Type B pancreatic cell (in vitro differentiated cells): ENCODE results near the gene HSPA1A. TPM values are rescaled to one million over a fixed set of nuclear protein-coding genes. Genes with fewer than 3 reads are reported as not detected.
A peak's percentile ranks its signal among the peaks of the same experiment; 100 is the strongest.
"Not testable (repeated sequence)": the region's sequence is repeated elsewhere in the genome, so short reads cannot be mapped to it uniquely, and the experiment has no call there.

ENCODE experiments used
- DNase-seq: peaks from one replicate; pipeline ENCODE4 v3.0.0; 2021; ENCODE audit warnings: mixed read lengths; ENCODE audit not compliant: unreplicated experiment; ENCODE audit errors: extremely low spot score
- H3K27ac Mint-ChIP-seq: 2 replicates; pipeline ENCODE4 v1.8.0; 2021; ENCODE audit warnings: mild to moderate bottlenecking, mixed read lengths
- H3K27me3 Mint-ChIP-seq: 2 replicates; pipeline ENCODE4 v1.8.0; 2021; ENCODE audit warnings: mixed read lengths
- H3K36me3 Mint-ChIP-seq: 2 replicates; pipeline ENCODE4 v1.8.0; 2021; ENCODE audit warnings: mixed read lengths
- H3K4me1 Mint-ChIP-seq: one replicate; pipeline ENCODE4 v1.8.0; 2021; ENCODE audit warnings: mixed read lengths; ENCODE audit not compliant: unreplicated experiment
- H3K4me3 Mint-ChIP-seq: 2 replicates; pipeline ENCODE4 v1.8.0; 2021; ENCODE audit warnings: mild to moderate bottlenecking, mixed read lengths
- H3K9me3 Mint-ChIP-seq: 2 replicates; pipeline ENCODE4 v1.8.0; 2021; ENCODE audit warnings: mixed read lengths
- CTCF ChIP-seq: fragments of 200-600 bp; sonication (generic); conservative IDR thresholded peaks from 2 replicates; pipeline ENCODE4 v1.5.0; 2021; ENCODE audit warnings: antibody characterized with exemption, mild to moderate bottlenecking
- total RNA-seq: library from RNA; stranded (reverse); gene quantifications from 2 replicates; pipeline ENCODE4 v1.2.1, GENCODE V29; 2021; ENCODE audit warnings: low replicate concordance

Gene HSPA1A
- total RNA-seq, 1 donor from 2014 or later, result 45.7 TPM

GRCh38 chr6:31784098-31784925, 31.0 kb upstream of the HSPA1A start:
- no peak for DNase-seq
- no peaks in the 10 kb centered on the region for H3K9me3 Mint-ChIP-seq
- peaks cover 4% of the 10 kb centered on the region for H3K36me3 Mint-ChIP-seq
- H3K4me3 Mint-ChIP-seq, result no peak overlapping the region
- no peak for TF ChIP-seq CTCF
- H3K4me1 Mint-ChIP-seq, result no peaks in the 10 kb centered on the region
- peak overlapping the region; percentile 46 for H3K27ac Mint-ChIP-seq
- H3K27me3 Mint-ChIP-seq, result no peaks in the 10 kb centered on the region

GRCh38 chr6:31785475-31785874, 29.9 kb upstream of the HSPA1A start:
- Mint-ChIP-seq H3K36me3 (peaks cover 4% of the 10 kb centered on the region), H3K27ac (no peak overlapping the region), H3K4me3 (no peak overlapping the region), H3K9me3 (no peaks in the 10 kb centered on the region), H3K27me3 (no peaks in the 10 kb centered on the region), H3K4me1 (no peaks in the 10 kb centered on the region)
- no peak for TF ChIP-seq CTCF
- no peak for DNase-seq

GRCh38 chr6:31791324-31792089, 23.8 kb upstream of the HSPA1A start:
- no peaks in the 10 kb centered on the region for H3K9me3 Mint-ChIP-seq
- DNase-seq, result no peak
- peaks cover 15% of the 10 kb centered on the region for H3K4me1 Mint-ChIP-seq
- TF ChIP-seq CTCF, result peak; percentile 78
- peak overlapping the region; percentile 74 for H3K4me3 Mint-ChIP-seq
- H3K27me3 Mint-ChIP-seq, result no peaks in the 10 kb centered on the region
- H3K36me3 Mint-ChIP-seq, result peaks cover 8% of the 10 kb centered on the region
- H3K27ac Mint-ChIP-seq, result peak overlapping the region; percentile 27

GRCh38 chr6:31792090-31792374, 23.3 kb upstream of the HSPA1A start:
- Mint-ChIP-seq H3K4me1 (peaks cover 15% of the 10 kb centered on the region), H3K9me3 (no peaks in the 10 kb centered on the region), H3K36me3 (peaks cover 8% of the 10 kb centered on the region), H3K27me3 (no peaks in the 10 kb centered on the region), H3K4me3 (no peak overlapping the region), H3K27ac (no peak overlapping the region)
- no peak for DNase-seq
- TF ChIP-seq CTCF, result no peak

GRCh38 chr6:31792761-31793171, 22.6 kb upstream of the HSPA1A start:
- Mint-ChIP-seq H3K36me3 (peaks cover 8% of the 10 kb centered on the region), H3K9me3 (no peaks in the 10 kb centered on the region), H3K27me3 (no peaks in the 10 kb centered on the region), H3K4me1 (peaks cover 15% of the 10 kb centered on the region), H3K4me3 (no peak overlapping the region), H3K27ac (no peak overlapping the region)
- no peak for TF ChIP-seq CTCF
- DNase-seq, result no peak

- Mint-ChIP-seq H3K4me3 (peak overlapping the region; percentile 84), H3K4me1 (peaks cover 15% of the 10 kb centered on the region), H3K27ac (peak overlapping the region; percentile 70)
- DNase-seq, H3K36me3 Mint-ChIP-seq, H3K27me3 Mint-ChIP-seq, H3K9me3 Mint-ChIP-seq: not testable (repeated sequence)
Observed at GRCh38 chr6:31793927-31794245, 21.5 kb upstream of the HSPA1A start.
